ENCODE data around the gene POLR2C. TPM values are rescaled to one million over a fixed set of nuclear protein-coding genes. Genes with fewer than 3 reads are reported as not detected.

Gene POLR2C
- total and polyA plus RNA-seq, 2 of the 13 experiments (the other 11 are each of a cell fraction or from before 2014, with no cell fraction given): 104 to 216 TPM

DNA sequence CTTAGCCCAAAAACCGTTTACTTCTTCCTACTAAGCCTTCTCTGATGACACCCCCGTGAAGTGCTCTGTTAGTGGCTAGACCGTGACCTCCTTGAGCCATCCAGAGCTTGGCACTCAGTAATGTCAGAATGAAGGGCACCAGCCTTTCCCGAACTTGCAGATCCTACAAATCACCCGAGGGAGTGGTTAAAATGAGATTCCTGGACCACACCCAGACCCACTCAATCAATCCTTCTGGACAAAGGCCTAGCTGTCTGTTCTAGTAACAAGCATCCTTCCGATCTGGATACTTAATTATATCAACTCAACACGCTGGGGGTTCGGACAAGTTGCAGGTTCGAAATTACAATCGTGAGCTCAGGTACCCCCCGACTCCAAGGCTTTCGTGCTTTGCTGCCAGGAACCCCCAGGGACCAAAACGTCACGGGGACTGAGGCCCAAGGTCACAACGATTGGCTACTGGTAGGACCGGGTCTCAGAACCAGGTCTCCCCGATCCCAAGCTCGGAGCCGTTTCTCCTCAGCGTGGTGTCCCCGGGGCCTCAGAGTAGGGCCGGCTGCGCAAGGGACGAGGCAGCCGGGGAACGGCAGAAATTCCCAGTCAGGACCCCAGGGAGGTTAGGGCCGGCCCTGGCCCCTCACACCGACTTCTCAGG lies 15.8 kb upstream of the POLR2C start (continued):
- TF ChIP-seq NFKBIZ (CRISPR knock-in tag; IDR thresholded peaks at IDR 0.05): 0 out of 2 replicates have a peak, but pooled peaks have one; percentile 3
- TF ChIP-seq ZNF331 (CRISPR knock-in tag; IDR thresholded peaks at IDR 0.05): no peak
- TF ChIP-seq DMAP1 (CRISPR knock-in tag; IDR thresholded peaks at IDR 0.05): no peak; the same call in 1 of the 2 replicates
- 0 out of 2 replicates have a peak, but pooled peaks have one; percentile 1 for TF ChIP-seq EEA1 (CRISPR knock-in tag; IDR thresholded peaks at IDR 0.05; ENCODE audit: borderline replicate concordance)
- 0 out of 2 replicates have a peak, but pooled peaks have one; percentile 23 for TF ChIP-seq ZNF33A (CRISPR knock-in tag; IDR thresholded peaks at IDR 0.05; ENCODE audit: borderline replicate concordance)
- no peak for TF ChIP-seq ZNF724P (CRISPR knock-in tag; IDR thresholded peaks at IDR 0.05; ENCODE audit: borderline replicate concordance)
- no peak for TF ChIP-seq ZFP41 (CRISPR knock-in tag; IDR thresholded peaks at IDR 0.05; ENCODE audit: borderline replicate concordance)
- no peak for TF ChIP-seq ZNF878 (CRISPR knock-in tag; IDR thresholded peaks at IDR 0.05)
- 0 out of 2 replicates have a peak, but pooled peaks have one; percentile 19 for TF ChIP-seq ZNF101 (CRISPR knock-in tag; IDR thresholded peaks at IDR 0.05; ENCODE audit: borderline replicate concordance, low read depth)
- no peak for TF ChIP-seq ZNF670 (CRISPR knock-in tag; IDR thresholded peaks at IDR 0.05; ENCODE audit: borderline replicate concordance)
- no peak for TF ChIP-seq SIX1 (CRISPR knock-in tag; IDR thresholded peaks at IDR 0.05; ENCODE audit: borderline replicate concordance)
- TF ChIP-seq ZNF879 (CRISPR knock-in tag; IDR thresholded peaks at IDR 0.05): peak; percentile 68; the same call in 1 of the 2 replicates
- TF ChIP-seq PITX1 (CRISPR knock-in tag; IDR thresholded peaks at IDR 0.05): no peak
- TF ChIP-seq, protein P1, sequence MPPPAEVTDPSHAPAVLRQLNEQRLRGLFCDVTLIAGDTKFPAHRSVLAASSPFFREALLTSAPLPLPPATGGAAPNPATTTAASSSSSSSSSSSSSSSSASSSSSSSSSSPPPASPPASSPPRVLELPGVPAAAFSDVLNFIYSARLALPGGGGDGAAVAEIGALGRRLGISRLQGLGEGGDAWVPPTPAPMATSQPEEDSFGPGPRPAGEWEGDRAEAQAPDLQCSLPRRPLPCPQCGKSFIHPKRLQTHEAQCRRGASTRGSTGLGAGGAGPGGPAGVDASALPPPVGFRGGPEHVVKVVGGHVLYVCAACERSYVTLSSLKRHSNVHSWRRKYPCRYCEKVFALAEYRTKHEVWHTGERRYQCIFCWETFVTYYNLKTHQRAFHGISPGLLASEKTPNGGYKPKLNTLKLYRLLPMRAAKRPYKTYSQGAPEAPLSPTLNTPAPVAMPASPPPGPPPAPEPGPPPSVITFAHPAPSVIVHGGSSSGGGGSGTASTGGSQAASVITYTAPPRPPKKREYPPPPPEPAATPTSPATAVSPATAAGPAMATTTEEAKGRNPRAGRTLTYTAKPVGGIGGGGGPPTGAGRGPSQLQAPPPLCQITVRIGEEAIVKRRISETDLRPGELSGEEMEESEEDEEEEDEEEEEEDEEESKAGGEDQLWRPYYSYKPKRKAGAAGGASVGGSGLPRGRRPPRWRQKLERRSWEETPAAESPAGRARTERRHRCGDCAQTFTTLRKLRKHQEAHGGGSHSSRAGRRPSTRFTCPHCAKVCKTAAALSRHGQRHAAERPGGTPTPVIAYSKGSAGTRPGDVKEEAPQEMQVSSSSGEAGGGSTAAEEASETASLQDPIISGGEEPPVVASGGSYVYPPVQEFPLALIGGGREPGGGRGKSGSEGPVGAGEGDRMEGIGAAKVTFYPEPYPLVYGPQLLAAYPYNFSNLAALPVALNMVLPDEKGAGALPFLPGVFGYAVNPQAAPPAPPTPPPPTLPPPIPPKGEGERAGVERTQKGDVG (CRISPR knock-in tag; IDR thresholded peaks at IDR 0.05; ENCODE audit: borderline replicate concordance): no peak
- 0 out of 2 replicates have a peak, but pooled peaks have one; percentile 36 for TF ChIP-seq ZNF329 (CRISPR knock-in tag; IDR thresholded peaks at IDR 0.05; ENCODE audit: low read depth)
- TF ChIP-seq PLRG1 (conservative IDR thresholded peaks at IDR 0.05): no peak
- no peak for TF ChIP-seq EHMT2 (IDR thresholded peaks at IDR 0.05; ENCODE audit: borderline replicate concordance, low read depth, low read length)
- TF ChIP-seq HIVEP1 (CRISPR knock-in tag; IDR thresholded peaks at IDR 0.05): no peak
- TF ChIP-seq ZNF841 (CRISPR knock-in tag; IDR thresholded peaks at IDR 0.05; ENCODE audit: borderline replicate concordance): no peak
- TF ChIP-seq ZNF484 (CRISPR knock-in tag; IDR thresholded peaks at IDR 0.05; ENCODE audit: borderline replicate concordance, low read depth): no peak
- TF ChIP-seq, protein P2, sequence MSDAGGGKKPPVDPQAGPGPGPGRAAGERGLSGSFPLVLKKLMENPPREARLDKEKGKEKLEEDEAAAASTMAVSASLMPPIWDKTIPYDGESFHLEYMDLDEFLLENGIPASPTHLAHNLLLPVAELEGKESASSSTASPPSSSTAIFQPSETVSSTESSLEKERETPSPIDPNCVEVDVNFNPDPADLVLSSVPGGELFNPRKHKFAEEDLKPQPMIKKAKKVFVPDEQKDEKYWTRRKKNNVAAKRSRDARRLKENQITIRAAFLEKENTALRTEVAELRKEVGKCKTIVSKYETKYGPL (CRISPR knock-in tag; IDR thresholded peaks at IDR 0.05): no peak
- TF ChIP-seq ZSCAN9 (CRISPR knock-in tag; IDR thresholded peaks at IDR 0.05; ENCODE audit: borderline replicate concordance): no peak
- TF ChIP-seq, protein P3, sequence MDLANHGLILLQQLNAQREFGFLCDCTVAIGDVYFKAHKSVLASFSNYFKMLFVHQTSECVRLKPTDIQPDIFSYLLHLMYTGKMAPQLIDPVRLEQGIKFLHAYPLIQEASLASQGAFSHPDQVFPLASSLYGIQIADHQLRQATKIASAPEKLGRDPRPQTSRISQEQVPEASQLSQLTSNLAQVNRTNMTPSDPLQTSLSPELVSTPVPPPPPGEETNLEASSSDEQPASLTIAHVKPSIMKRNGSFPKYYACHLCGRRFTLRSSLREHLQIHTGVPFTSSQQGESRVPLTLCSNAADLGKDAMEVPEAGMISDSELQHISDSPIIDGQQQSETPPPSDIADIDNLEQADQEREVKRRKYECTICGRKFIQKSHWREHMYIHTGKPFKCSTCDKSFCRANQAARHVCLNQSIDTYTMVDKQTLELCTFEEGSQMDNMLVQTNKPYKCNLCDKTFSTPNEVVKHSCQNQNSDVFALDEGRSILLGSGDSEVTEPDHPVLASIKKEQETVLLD (CRISPR knock-in tag; IDR thresholded peaks at IDR 0.05; ENCODE audit: low read depth): no peak
- TF ChIP-seq SNAI1 (CRISPR knock-in tag; IDR thresholded peaks at IDR 0.05; ENCODE audit: borderline replicate concordance): 0 out of 2 replicates have a peak, but pooled peaks have one; percentile 13
- no peak for TF ChIP-seq KLF16 (CRISPR knock-in tag; IDR thresholded peaks at IDR 0.05)
- TF ChIP-seq MIER2 (CRISPR knock-in tag; IDR thresholded peaks at IDR 0.05): no peak
